HG03469 (cell line): ENCODE results near the gene HINT3.
"Not testable (repeated sequence)": the region's sequence is repeated elsewhere in the genome, so short reads cannot be mapped to it uniquely, and the experiment has no call there.

ENCODE experiments used
- ATAC-seq: cut with Tn5 transposase; IDR thresholded peaks from one replicate; pipeline ENCODE4 v1.9.1; 2021; ENCODE audit warnings: mild to moderate bottlenecking, moderate library complexity, moderate number of reproducible peaks; ENCODE audit not compliant: unreplicated experiment

The HINT3 gene

GRCh38 chr6:125956506-125957390, at the start of gene HINT3:
HINT3 (plus strand) TSS chr6:125956770; CDS start chr6:125956978, 208 bp downstream.
- peak; percentile 90 for ATAC-seq

- ATAC-seq: peak; percentile 99
Measured at GRCh38 chr6:125910527-125910926, 46.0 kb upstream of the HINT3 start.

- ATAC-seq: not testable (repeated sequence)
Measured at GRCh38 chr6:125911051-125911451, 45.5 kb upstream of the HINT3 start.

- not testable (repeated sequence) for ATAC-seq
Measured at GRCh38 chr6:125912430-125912829, 44.1 kb upstream of the HINT3 start.

GRCh38 chr6:125913145-125913544, 43.4 kb upstream of the HINT3 start:
- ATAC-seq: no peak

GRCh38 chr6:125913864-125914351, 42.7 kb upstream of the HINT3 start:
- ATAC-seq: no peak

- ATAC-seq: no peak
Measured at GRCh38 chr6:125918230-125918629, 38.3 kb upstream of the HINT3 start.

- peak; percentile 96 for ATAC-seq
Measured at GRCh38 chr6:125918681-125919566, 37.6 kb upstream of the HINT3 start.

- ATAC-seq: no peak
Measured at GRCh38 chr6:125919618-125920017, 37.0 kb upstream of the HINT3 start.

GRCh38 chr6:125922322-125922860, 34.2 kb upstream of the HINT3 start:
- no peak for ATAC-seq

- ATAC-seq: no peak
Measured at GRCh38 chr6:125923366-125923877, 33.1 kb upstream of the HINT3 start.

GRCh38 chr6:125924169-125924568, 32.4 kb upstream of the HINT3 start:
- no peak for ATAC-seq

- no peak for ATAC-seq
Measured at GRCh38 chr6:125924697-125925358, 31.7 kb upstream of the HINT3 start.

- ATAC-seq: no peak
Measured at GRCh38 chr6:125926711-125927110, 29.9 kb upstream of the HINT3 start.

- ATAC-seq: no peak
Measured at GRCh38 chr6:125927761-125928160, 28.8 kb upstream of the HINT3 start.

GRCh38 chr6:125930765-125931418, 25.7 kb upstream of the HINT3 start:
- ATAC-seq: no peak

GRCh38 chr6:125931733-125932450, 24.7 kb upstream of the HINT3 start:
- ATAC-seq: no peak

GRCh38 chr6:125932451-125932795, 24.1 kb upstream of the HINT3 start:
- no peak for ATAC-seq

GRCh38 chr6:125935520-125935919, 21.1 kb upstream of the HINT3 start:
- ATAC-seq: not testable (repeated sequence)
